MM.1S (cell line): Measurements from ENCODE around the gene SHANK1.

Experiments
- DNase-seq: peaks from one replicate; pipeline ENCODE4 v3.0.0-alpha.2; 2015
- H2AFZ ChIP-seq: fragments of 300-600 bp; sonication (generic); 2 replicates; pipeline ENCODE4 v1.6.0; 2016; ENCODE audit warnings: antibody characterized with exemption, low read length
- H3F3A ChIP-seq: fragments of 300-600 bp; sonication (generic); 2 replicates; pipeline ENCODE4 v1.6.1; 2016; ENCODE audit warnings: mild to moderate bottlenecking, antibody characterized with exemption, low read length, moderate library complexity, mixed read lengths; ENCODE audit not compliant: insufficient read depth
- H3K27ac ChIP-seq: fragments of 300-600 bp; sonication (generic); 2 replicates; pipeline ENCODE4 v1.5.1; 2016; ENCODE audit warnings: mild to moderate bottlenecking, low read length
- H3K27me3 ChIP-seq: fragments of 300-600 bp; sonication (generic); replicated peaks from 2 replicates; pipeline ENCODE4 v1.6.0; 2016; ENCODE audit warnings: low read length; ENCODE audit not compliant: insufficient read depth
- H3K36me3 ChIP-seq: fragments of 300-600 bp; sonication (generic); replicated peaks from 2 replicates; pipeline ENCODE4 v1.6.1; 2016; ENCODE audit warnings: mild to moderate bottlenecking, low read length, mixed read lengths; ENCODE audit not compliant: insufficient read depth
- H3K4me1 ChIP-seq: fragments of 300-600 bp; sonication (generic); 2 replicates; pipeline ENCODE4 v1.6.1; 2016; ENCODE audit warnings: low read length, mixed read lengths
- H3K4me2 ChIP-seq: fragments of 300-600 bp; sonication (generic); 2 replicates; pipeline ENCODE4 v1.6.0; 2016; ENCODE audit warnings: low read depth, low read length
- H3K4me3 ChIP-seq: fragments of 300-600 bp; sonication (generic); 2 replicates; pipeline ENCODE4 v1.5.1; 2016; ENCODE audit warnings: low read length, mixed read lengths
- H3K79me2 ChIP-seq: fragments of 300-600 bp; sonication (generic); 2 replicates; pipeline ENCODE4 v1.6.1; 2016; ENCODE audit warnings: mixed run types, low read length, mixed read lengths
- H3K9ac ChIP-seq: fragments of 300-600 bp; sonication (generic); 2 replicates; pipeline ENCODE4 v1.6.1; 2016; ENCODE audit warnings: low read length, mixed read lengths
- H3K9me2 ChIP-seq: fragments of 300-600 bp; sonication (generic); replicated peaks from 2 replicates; pipeline ENCODE4 v1.6.1; 2016; ENCODE audit warnings: mild to moderate bottlenecking, low read length, mixed read lengths; ENCODE audit not compliant: insufficient read depth
- H3K9me3 ChIP-seq: fragments of 300-600 bp; sonication (generic); replicated peaks from 2 replicates; pipeline ENCODE4 v1.6.1; 2016; ENCODE audit warnings: mild to moderate bottlenecking, low read length, mixed read lengths; ENCODE audit not compliant: insufficient read depth
- H4K20me1 ChIP-seq: fragments of 300-600 bp; sonication (generic); 2 replicates; pipeline ENCODE4 v1.6.1; 2016; ENCODE audit warnings: mild to moderate bottlenecking, low read length, moderate library complexity, mixed read lengths; ENCODE audit not compliant: insufficient read depth
- CTCF ChIP-seq: fragments of 300-600 bp; sonication (generic); IDR thresholded peaks from 2 replicates; pipeline ENCODE4 v1.5.1; 2016; ENCODE audit warnings: antibody characterized with exemption, low read length, mixed read lengths
- EZH2 ChIP-seq: fragments of 300-600 bp; sonication (generic); optimal IDR thresholded peaks from 2 replicates; pipeline ENCODE3; 2017; ENCODE audit warnings: low read depth, mild to moderate bottlenecking, antibody characterized with exemption, low read length, mixed read lengths
- EZH2phosphoT487 ChIP-seq: fragments of 300-600 bp; sonication (generic); IDR thresholded peaks from 2 replicates; pipeline ENCODE4 v1.6.1; 2018; ENCODE audit warnings: antibody characterized with exemption, low read length

Gene SHANK1

DNA sequence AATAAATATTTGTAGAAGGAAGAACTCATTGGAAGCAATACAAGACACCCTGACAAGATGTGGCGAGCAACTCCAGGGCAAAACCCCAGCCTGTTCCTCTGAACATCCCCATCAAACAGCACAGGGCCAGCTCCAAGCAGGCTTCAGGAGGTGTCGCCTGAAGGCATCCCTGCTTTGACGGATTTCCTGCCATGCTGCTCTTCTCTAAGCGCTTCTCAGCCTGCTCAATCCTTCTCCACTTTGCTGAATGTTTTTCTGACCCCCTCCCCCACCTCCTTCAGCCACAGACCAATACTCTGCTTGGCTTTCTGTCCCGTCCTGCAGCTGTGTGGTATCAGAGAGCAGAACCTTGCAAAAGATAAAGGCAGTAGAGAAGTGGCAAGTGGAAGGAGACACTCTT lies 42.0 kb downstream of the SHANK1 start:
- Histone ChIP-seq H3K27me3 (peaks cover 54% of the 10 kb centered on the region), H3K36me3 (no peaks in the 10 kb centered on the region), H3K4me1 (no peaks in the 10 kb centered on the region), H2AFZ (no peak overlapping the region), H4K20me1 (no peaks in the 10 kb centered on the region), H3K9me2 (no peaks in the 10 kb centered on the region), H3K9ac (no peak overlapping the region), H3K27ac (no peak overlapping the region), H3F3A (no peaks in the 10 kb centered on the region), H3K9me3 (no peaks in the 10 kb centered on the region), H3K4me2 (no peak overlapping the region), H3K4me3 (no peak overlapping the region), H3K79me2 (no peaks in the 10 kb centered on the region)
- TF ChIP-seq CTCF, result no peak
- no peak for TF ChIP-seq EZH2phosphoT487
- TF ChIP-seq EZH2, result no peak
- no peak for DNase-seq

- H3K9ac ChIP-seq, result no peak overlapping the region
- H3K9me2 ChIP-seq, result no peaks in the 10 kb centered on the region
- no peaks in the 10 kb centered on the region for H4K20me1 ChIP-seq
- H3K27me3 ChIP-seq, result peaks cover 58% of the 10 kb centered on the region
- H3K4me1 ChIP-seq, result no peaks in the 10 kb centered on the region
- H3K79me2 ChIP-seq, result no peaks in the 10 kb centered on the region
- H3K36me3 ChIP-seq, result no peaks in the 10 kb centered on the region
- H3K9me3 ChIP-seq, result no peaks in the 10 kb centered on the region
- no peak overlapping the region for H3K27ac ChIP-seq
- H3K4me2 ChIP-seq, result no peak overlapping the region
- DNase-seq, result no peak
- H2AFZ ChIP-seq, result no peak overlapping the region
- no peak overlapping the region for H3K4me3 ChIP-seq
- no peaks in the 10 kb centered on the region for H3F3A ChIP-seq
- no peak for TF ChIP-seq EZH2phosphoT487
- no peak for TF ChIP-seq CTCF
- no peak for TF ChIP-seq EZH2
Measured at GRCh38 chr19:50676625-50677197, 42.9 kb downstream of the SHANK1 start.

DNA sequence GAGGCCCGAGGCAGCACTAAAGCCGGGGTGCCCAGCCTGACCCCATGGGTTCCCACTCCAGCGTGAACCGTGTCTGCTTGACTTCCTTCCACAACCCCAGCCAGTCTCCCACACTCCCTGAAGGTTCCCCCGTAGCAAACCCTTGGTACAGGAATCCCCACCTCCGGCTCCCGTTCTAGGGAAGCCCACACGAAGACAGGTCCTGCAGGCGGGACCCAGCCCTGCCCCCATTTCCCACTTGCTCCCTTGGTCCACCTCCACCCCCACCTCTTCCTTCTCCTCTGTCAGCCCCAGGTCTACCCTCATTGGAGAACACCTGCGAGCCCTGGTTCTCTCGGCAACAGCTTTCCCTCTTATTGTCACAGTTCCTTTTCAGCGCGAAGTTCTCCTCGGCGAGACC lies 46.5 kb downstream of the SHANK1 start:
- Histone ChIP-seq H4K20me1 (no peaks in the 10 kb centered on the region), H3K27me3 (peaks cover 55% of the 10 kb centered on the region), H3K4me3 (no peak overlapping the region), H3K4me2 (no peak overlapping the region), H3K9me3 (no peaks in the 10 kb centered on the region), H3K36me3 (no peaks in the 10 kb centered on the region), H3K9ac (no peak overlapping the region), H3K9me2 (no peaks in the 10 kb centered on the region), H3K4me1 (no peaks in the 10 kb centered on the region), H3F3A (no peaks in the 10 kb centered on the region), H3K27ac (no peak overlapping the region), H3K79me2 (no peaks in the 10 kb centered on the region), H2AFZ (no peak overlapping the region)
- DNase-seq, result no peak
- TF ChIP-seq EZH2, result no peak
- TF ChIP-seq EZH2phosphoT487, result no peak
- TF ChIP-seq CTCF, result no peak
